Hematopoietic multipotent progenitor cell treated with erythropoietin and hydrocortisone succinate and interleukin-3 and kit ligand, for 8 days (in vitro differentiated cells): ENCODE data around the gene SLC23A2.
"Not testable (repeated sequence)": the region's sequence is repeated elsewhere in the genome, so short reads cannot be mapped to it uniquely, and the experiment has no call there.

ENCODE experiments used
- DNase-seq: peaks from one replicate; pipeline ENCODE4 v3.0.0-alpha.2; 2015

Gene SLC23A2

GRCh38 chr20:4929686-4930397 is 71.5 kb downstream of the SLC23A2 start:
- no peak for DNase-seq

- no peak for DNase-seq
Observed at GRCh38 chr20:4926531-4927156, 74.7 kb downstream of the SLC23A2 start.

- no peak for DNase-seq
Observed at GRCh38 chr20:4925842-4926530, 75.3 kb downstream of the SLC23A2 start.

GRCh38 chr20:4924446-4924845 is 76.9 kb downstream of the SLC23A2 start:
- DNase-seq, result no peak

GRCh38 chr20:4924032-4924431 is 77.3 kb downstream of the SLC23A2 start:
- no peak for DNase-seq

- DNase-seq, result no peak
Observed at GRCh38 chr20:4922186-4922585, 79.1 kb downstream of the SLC23A2 start.

- DNase-seq, result not testable (repeated sequence)
Observed at GRCh38 chr20:4921271-4921670, 80.0 kb downstream of the SLC23A2 start.

- no peak for DNase-seq
Observed at GRCh38 chr20:4920655-4921054, 80.7 kb downstream of the SLC23A2 start.

- DNase-seq, result no peak
Observed at GRCh38 chr20:4920131-4920530, 81.2 kb downstream of the SLC23A2 start.

GRCh38 chr20:4919047-4919704 is 82.1 kb downstream of the SLC23A2 start:
- no peak for DNase-seq

GRCh38 chr20:4918473-4918872 is 82.8 kb downstream of the SLC23A2 start:
- no peak for DNase-seq

GRCh38 chr20:4916971-4917881 is 84.1 kb downstream of the SLC23A2 start:
- no peak for DNase-seq

GRCh38 chr20:4913147-4913546 is 88.2 kb downstream of the SLC23A2 start:
- DNase-seq, result no peak

- DNase-seq, result no peak
Observed at GRCh38 chr20:4912380-4913142, 88.7 kb downstream of the SLC23A2 start.

GRCh38 chr20:4910951-4911350 is 90.4 kb downstream of the SLC23A2 start:
- DNase-seq, result no peak

GRCh38 chr20:4905613-4906012 is 95.7 kb downstream of the SLC23A2 start:
- peak; percentile 57 for DNase-seq

GRCh38 chr20:4905195-4905594 is 96.1 kb downstream of the SLC23A2 start:
- DNase-seq, result no peak

- DNase-seq, result no peak
Observed at GRCh38 chr20:4904127-4904860, 97.0 kb downstream of the SLC23A2 start.

GRCh38 chr20:4902788-4903187 is 98.5 kb downstream of the SLC23A2 start:
- no peak for DNase-seq

GRCh38 chr20:4901031-4901818 is 100.1 kb downstream of the SLC23A2 start:
- DNase-seq, result no peak
